Prostate gland (tissue), 2 donors: ENCODE measurements around the gene CA9. TPM values are rescaled to one million over a fixed set of nuclear protein-coding genes. Genes with fewer than 3 reads are reported as not detected.
A peak's percentile ranks its signal among the peaks of the same experiment; 100 is the strongest.

Experiments
- DNase-seq: peaks from one replicate; pipeline ENCODE4 v3.0.0-alpha.2; 2019; ENCODE audit warnings: low spot score
- H3K27ac ChIP-seq, 2 donors: fragments of 200-600 bp; sonication (generic); 2 replicates each; pipeline ENCODE4 v1.5.1; 2017 to 2019
- H3K27me3 ChIP-seq: fragments of 200-600 bp; sonication (generic); replicated peaks from 2 replicates; pipeline ENCODE4 v1.5.1; 2019; ENCODE audit not compliant: insufficient read depth
- H3K36me3 ChIP-seq, 2 donors: fragments of 200-600 bp; sonication (generic); 1 replicate in 1 of 2; 2 replicates in 1 of 2; pipeline versions ENCODE4 v1.5.1 to v1.8.1; 2017 to 2019
- H3K4me1 ChIP-seq: fragments of 200-600 bp; sonication (generic); replicated peaks from 2 replicates; pipeline ENCODE4 v1.5.1; 2019
- H3K4me3 ChIP-seq, 2 donors: fragments of 200-600 bp; sonication (generic); 2 replicates each; pipeline ENCODE4 v1.5.1; 2017 to 2019
- H3K9me3 ChIP-seq: fragments of 200-600 bp; sonication (generic); 2 replicates; pipeline ENCODE4 v1.5.1; 2017
- POLR2A ChIP-seq: fragments of 450-650 bp; IDR thresholded peaks from one replicate; pipeline ENCODE4 v1.6.1; 2016; ENCODE audit warnings: antibody characterized with exemption, mild to moderate bottlenecking
- POLR2AphosphoS5 ChIP-seq: sonication (generic); formaldehyde crosslinking; IDR thresholded peaks from one replicate; pipeline ENCODE4 v1.6.1; 2017; ENCODE audit warnings: antibody characterized with exemption
- WGBS: methylation state at CpG from one replicate; pipeline ENCODE4 v1.1.5; 2018; 5-methylcytosine and 5-hydroxymethylcytosine counted together
- intact Hi-C: fragments of 100-400 bp; cut with DNase I; formaldehyde crosslinking; loops from one replicate; pipeline ENCODE4 v1.14.2; 2022
- total RNA-seq, 2 donors: library from RNA; depleted of rRNA; stranded (reverse); fragments of >200 nt; gene quantifications; one replicate each; pipeline ENCODE4 v1.1.0, GENCODE V29; 2016
- TF ChIP-seq, protein P1 (sequence below), 4 experiments: fragments of 200-600 bp in 2 of 4; fragments of 450-650 bp in 2 of 4; sonication (generic) in 2 of 4; IDR thresholded peaks; 1 replicate in 3 of 4; 2 replicates in 1 of 4; pipeline ENCODE4 v1.5.1; 2016 to 2019; ENCODE audit warnings: antibody characterized with exemption in 4 of 4, mild to moderate bottlenecking in 2 of 4, moderate library complexity in 2 of 4

CA9 gene
- total RNA-seq, 2 donors from 2014 or later, result not detected

DNA sequence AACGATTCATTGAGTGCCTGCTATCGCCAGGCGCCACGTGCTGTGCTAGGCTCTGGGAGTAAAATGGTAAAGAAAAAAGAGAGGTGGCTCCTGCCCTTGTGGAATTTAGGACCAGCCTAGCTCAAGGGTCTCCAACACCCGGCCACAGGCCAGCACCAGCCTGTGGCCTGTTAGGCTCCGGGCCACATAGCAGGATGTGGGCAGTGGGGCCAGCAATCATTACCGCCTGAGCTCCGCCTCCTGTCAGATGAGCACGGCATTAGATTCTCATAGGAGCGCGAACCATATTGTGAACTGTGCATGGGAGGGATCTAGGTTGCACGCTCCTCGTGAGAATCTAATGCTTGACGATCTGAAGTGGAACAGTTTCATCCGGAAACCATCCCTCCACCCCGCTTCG, 17.4 kb upstream of the CA9 start:
- Histone ChIP-seq H3K27me3 (no peaks in the 10 kb centered on the region), H3K4me1 (no peaks in the 10 kb centered on the region), H3K27ac (peak overlapping the region in 1 of 2 donors; percentile 93), H3K9me3 (no peaks in the 10 kb centered on the region), H3K36me3 (no peaks in the 10 kb centered on the region), H3K4me3 (no peak overlapping the region)
- TF ChIP-seq, protein P1, sequence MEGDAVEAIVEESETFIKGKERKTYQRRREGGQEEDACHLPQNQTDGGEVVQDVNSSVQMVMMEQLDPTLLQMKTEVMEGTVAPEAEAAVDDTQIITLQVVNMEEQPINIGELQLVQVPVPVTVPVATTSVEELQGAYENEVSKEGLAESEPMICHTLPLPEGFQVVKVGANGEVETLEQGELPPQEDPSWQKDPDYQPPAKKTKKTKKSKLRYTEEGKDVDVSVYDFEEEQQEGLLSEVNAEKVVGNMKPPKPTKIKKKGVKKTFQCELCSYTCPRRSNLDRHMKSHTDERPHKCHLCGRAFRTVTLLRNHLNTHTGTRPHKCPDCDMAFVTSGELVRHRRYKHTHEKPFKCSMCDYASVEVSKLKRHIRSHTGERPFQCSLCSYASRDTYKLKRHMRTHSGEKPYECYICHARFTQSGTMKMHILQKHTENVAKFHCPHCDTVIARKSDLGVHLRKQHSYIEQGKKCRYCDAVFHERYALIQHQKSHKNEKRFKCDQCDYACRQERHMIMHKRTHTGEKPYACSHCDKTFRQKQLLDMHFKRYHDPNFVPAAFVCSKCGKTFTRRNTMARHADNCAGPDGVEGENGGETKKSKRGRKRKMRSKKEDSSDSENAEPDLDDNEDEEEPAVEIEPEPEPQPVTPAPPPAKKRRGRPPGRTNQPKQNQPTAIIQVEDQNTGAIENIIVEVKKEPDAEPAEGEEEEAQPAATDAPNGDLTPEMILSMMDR (IDR thresholded peaks at IDR 0.05), result no peak
- no peak for TF ChIP-seq POLR2A
- no peak for TF ChIP-seq POLR2AphosphoS5
- DNase-seq, result no peak
- intact Hi-C loops, result loop anchor here (5.0 kb wide), 1 partner anchor 76 kb away; the partner anchor contains the start of genes CREB3 and TLN1
- 84% methylated on average over 17 of the region's 17 CpGs for WGBS

DNA sequence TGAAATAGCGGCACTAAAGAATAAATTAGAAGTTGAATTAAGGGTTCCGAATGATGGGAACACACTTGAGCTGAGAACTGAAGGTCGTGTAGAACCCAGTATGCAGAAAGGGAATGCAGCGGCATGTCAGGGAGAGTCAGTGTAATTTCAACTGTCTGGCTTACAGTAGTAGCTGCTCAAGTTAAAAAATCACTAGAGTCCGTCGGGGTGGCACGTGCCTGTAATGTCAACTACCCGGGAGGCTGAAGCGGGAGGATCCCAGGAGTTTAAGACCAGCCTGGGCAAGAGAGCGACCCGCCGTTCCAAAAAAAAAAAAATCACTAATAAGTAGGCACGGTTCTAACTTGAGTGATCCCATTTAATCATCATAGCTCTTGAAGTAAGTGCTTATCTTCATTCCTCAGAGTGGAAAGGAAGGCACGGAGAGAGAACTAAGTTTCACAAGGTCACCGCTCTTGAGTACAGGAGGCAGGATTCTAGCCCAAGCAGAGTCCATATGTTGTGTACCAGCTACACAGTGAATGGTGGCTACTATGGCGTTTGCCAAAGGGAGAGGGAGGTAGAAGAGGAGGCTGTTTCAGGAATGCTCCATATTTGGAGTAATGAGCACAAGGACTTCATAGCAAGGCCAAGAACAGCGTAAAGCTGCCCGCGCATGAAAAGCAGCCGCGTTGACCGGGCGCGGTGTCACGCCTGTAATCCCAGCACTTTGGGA, 16.7 kb upstream of the CA9 start:
- DNase-seq, result no peak
- intact Hi-C loops, result loop anchor here (5.0 kb wide), 1 partner anchor 75 kb away; the partner anchor contains the start of genes CREB3 and TLN1
- H3K36me3 ChIP-seq, result no peaks in the 10 kb centered on the region
- H3K4me1 ChIP-seq, result no peaks in the 10 kb centered on the region
- WGBS, result 23% methylated on average over 25 of the region's 25 CpGs
- H3K9me3 ChIP-seq, result no peaks in the 10 kb centered on the region
- H3K27me3 ChIP-seq, result no peaks in the 10 kb centered on the region
- peak overlapping the region; percentile 84 to 91 for H3K4me3 ChIP-seq
- no peak for TF ChIP-seq POLR2AphosphoS5
- TF ChIP-seq, protein P1 (IDR thresholded peaks at IDR 0.05), result no peak
- TF ChIP-seq POLR2A, result no peak
- peak overlapping the region; percentile 85 to 93 for H3K27ac ChIP-seq

DNA sequence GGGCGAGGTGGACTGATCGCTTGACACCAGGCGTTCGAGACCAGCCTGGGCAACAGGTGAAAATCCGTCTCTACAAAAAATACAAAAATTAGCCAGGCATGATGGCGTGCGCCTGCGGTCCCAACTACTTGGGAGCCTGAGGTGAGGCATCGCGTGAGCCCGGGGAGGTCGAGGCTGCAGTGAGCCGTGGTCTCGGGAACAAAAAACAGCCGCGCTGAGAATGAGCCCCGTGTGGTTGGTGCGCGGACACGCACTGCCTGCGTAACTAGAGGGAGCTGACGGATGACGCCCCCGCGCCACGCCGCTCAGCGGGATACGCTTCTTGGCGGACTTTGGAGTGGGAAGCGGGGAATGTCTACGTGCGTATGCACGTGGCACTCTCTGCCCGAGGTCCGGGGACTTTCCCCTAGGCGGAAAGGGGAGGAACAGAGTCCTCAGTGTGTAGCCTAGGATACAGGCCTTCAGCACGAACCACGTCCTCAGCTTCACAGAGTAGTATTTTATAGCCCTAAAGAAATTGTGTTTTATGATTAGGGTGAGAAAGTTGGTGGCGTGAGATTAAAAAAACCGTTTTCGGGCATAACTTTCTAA, 16.1 kb upstream of the CA9 start, which contains the start of gene RMRP:
RMRP (minus strand) TSS at position 474 of the 591 bp plus-strand sequence.
- under 1% methylated on average over 42 of the region's 42 CpGs for WGBS
- H3K36me3 ChIP-seq, result no peaks in the 10 kb centered on the region
- H3K9me3 ChIP-seq, result no peaks in the 10 kb centered on the region
- intact Hi-C loops, result loop anchor here (5.0 kb wide), 1 partner anchor 75 kb away; the partner anchor contains the start of genes CREB3 and TLN1
- peak; percentile 68 for TF ChIP-seq POLR2A
- peak; percentile 97 for TF ChIP-seq POLR2AphosphoS5
- TF ChIP-seq, protein P1 (IDR thresholded peaks at IDR 0.05), result peak in 3 of 4 experiments; percentile 15 to 60 (median 47)
- peak within 1 kb of the TSS; percentile 85 to 93 for H3K27ac ChIP-seq
- peak; percentile 95 for DNase-seq
- peak within 1 kb of the TSS; percentile 84 to 91 for H3K4me3 ChIP-seq
- H3K27me3 ChIP-seq, result no peaks in the 10 kb centered on the region
- no peaks in the 10 kb centered on the region for H3K4me1 ChIP-seq

DNA sequence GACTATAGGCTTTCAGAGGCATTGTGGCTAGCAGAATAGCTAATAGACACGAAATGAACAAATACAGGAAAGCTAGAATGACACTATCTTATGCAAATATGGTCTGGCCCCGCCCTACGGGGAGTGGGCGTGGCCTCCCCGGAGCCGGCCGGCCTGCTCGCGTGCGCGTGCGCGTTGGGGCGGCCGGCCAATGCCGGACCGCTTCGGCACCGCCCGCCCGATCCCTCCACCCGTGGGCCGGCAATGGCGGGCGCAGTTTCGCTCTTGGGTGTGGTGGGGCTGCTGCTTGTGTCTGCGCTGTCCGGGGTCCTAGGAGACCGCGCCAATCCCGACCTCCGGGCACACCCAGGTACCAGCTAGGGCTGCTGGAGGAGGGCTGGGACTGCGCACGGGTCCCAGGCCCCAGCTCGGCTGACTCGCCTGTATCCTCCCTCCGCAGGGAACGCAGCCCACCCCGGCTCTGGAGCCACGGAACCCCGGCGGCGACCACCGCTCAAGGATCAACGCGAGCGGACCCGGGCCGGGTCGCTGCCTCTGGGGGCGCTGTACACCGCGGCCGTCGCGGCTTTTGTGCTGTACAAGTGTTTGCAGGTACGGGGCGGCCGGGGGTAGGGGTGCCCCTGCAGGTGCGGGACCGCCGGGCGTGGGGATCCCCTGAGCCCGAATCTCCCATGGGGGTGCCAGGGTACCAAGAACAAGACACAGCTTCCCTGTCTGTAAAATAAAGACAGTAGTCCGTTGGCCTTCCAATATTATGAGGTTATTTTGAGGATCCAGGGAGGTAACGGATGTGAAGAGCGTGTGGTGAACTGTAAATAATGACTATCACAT, 15.4 kb upstream of the CA9 start, which contains the start of gene CCDC107:
CCDC107 (plus strand) TSS at position 156 of the 831 bp plus-strand sequence; CDS start at position 244, 88 bp downstream.
- TF ChIP-seq POLR2AphosphoS5 (no peak), POLR2A (peak; percentile 89)
- TF ChIP-seq, protein P1 (IDR thresholded peaks at IDR 0.05), result peak; percentile 27 to 66 (median 57)

More for the DNA sequence above, 15.4 kb upstream of the CA9 start, which contains the start of gene CCDC107:
- no peaks in the 10 kb centered on the region for H3K9me3 ChIP-seq
- H3K4me3 ChIP-seq, result peak within 1 kb of the TSS; percentile 84 to 91
- intact Hi-C loops, result loop anchor here (5.0 kb wide), 1 partner anchor 74 kb away; the partner anchor contains the start of genes CREB3 and TLN1
- peak within 1 kb of the TSS; percentile 85 to 93 for H3K27ac ChIP-seq
- peak; percentile 79 for DNase-seq
- H3K27me3 ChIP-seq, result no peaks in the 10 kb centered on the region
- H3K4me1 ChIP-seq, result no peaks in the 10 kb centered on the region
- under 1% methylated on average over 50 of the region's 67 CpGs for WGBS
- no peaks in the 10 kb centered on the region for H3K36me3 ChIP-seq
